GM18526 (cell line): ENCODE measurements around the gene PRPS2.

ENCODE experiments used
- POLR2A ChIP-seq: IDR thresholded peaks from 3 replicates; pipeline ENCODE4 v1.6.1; 2011; ENCODE audit not compliant: insufficient read length; ENCODE audit errors: extremely low read depth

PRPS2 gene

GRCh38 chrX:12791257-12792228 lies at the start of gene PRPS2:
Gene PRPS2, plus strand, starts transcription at chrX:12791412. Its CDS starts 86 bp downstream, at chrX:12791498.
- peak; percentile 68 for TF ChIP-seq POLR2A

DNA sequence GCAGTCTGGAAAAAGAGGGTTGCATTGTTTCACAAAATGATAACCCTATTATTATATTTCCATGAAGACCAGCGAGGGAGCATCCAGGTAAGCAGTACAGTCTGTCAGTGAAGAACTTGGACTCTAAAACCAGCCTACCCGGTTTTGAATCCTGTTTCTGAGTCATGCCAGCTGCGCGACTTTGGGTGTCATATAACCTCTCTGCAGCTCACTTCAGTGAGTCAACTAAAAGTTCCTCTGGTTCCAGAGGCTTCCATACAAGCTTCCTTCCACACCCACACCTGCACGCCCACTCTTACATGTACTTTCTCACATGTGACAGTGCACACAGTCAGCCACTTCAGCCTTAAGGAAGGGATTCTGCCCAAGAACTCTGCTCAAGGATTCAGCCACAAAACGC lies 49.8 kb upstream of the PRPS2 start:
- no peak for TF ChIP-seq POLR2A

- TF ChIP-seq POLR2A, result no peak
Measured at GRCh38 chrX:12747433-12747832, 43.8 kb upstream of the PRPS2 start.

DNA sequence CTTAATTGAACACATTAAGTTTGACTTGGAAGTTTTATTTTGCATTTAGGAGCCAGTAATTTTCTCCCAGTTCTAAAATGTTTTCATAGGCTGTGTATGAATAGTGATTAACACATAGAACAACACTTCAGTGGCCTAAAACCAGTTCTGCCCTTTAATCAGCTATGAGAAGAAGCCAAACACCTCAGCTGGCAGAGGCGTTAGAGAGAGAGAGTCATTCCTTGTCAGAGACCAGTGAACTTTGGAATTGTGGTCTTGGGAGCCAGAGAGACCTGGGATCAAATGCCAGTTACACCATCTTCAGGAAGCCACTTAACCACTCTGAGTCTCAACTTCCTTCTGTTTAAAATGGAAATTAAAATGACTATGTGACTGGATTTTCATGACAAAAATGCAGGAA lies 39.3 kb upstream of the PRPS2 start:
- no peak for TF ChIP-seq POLR2A

GRCh38 chrX:12753366-12753765 lies 37.8 kb upstream of the PRPS2 start:
- no peak for TF ChIP-seq POLR2A

DNA sequence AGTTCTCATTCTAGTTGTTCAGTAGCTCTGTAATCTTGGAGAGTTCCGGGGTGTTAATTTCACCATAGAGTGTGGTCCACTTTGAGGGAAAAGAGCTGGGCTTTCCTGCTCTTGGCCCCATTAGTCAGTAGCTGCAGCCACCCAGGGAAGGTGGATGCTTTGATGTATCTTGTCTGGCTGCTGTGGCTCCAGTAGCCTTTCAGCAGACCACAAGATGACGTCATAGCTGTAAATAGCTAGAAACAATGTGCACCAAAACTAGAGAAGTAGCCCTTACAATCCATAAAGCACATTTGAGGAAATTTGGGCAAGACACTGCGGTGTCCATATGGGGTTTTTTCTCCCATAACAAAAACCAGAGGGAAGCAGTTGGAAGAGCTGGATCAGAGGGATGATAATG lies 32.9 kb upstream of the PRPS2 start:
- no peak for TF ChIP-seq POLR2A

- TF ChIP-seq POLR2A, result no peak
Measured at GRCh38 chrX:12767856-12768255, 23.4 kb upstream of the PRPS2 start.

GRCh38 chrX:12768491-12768890 lies 22.7 kb upstream of the PRPS2 start:
- no peak for TF ChIP-seq POLR2A

GRCh38 chrX:12770440-12770839 lies 20.8 kb upstream of the PRPS2 start:
- TF ChIP-seq POLR2A, result no peak

GRCh38 chrX:12771445-12772069 lies 19.7 kb upstream of the PRPS2 start:
- TF ChIP-seq POLR2A, result no peak

DNA sequence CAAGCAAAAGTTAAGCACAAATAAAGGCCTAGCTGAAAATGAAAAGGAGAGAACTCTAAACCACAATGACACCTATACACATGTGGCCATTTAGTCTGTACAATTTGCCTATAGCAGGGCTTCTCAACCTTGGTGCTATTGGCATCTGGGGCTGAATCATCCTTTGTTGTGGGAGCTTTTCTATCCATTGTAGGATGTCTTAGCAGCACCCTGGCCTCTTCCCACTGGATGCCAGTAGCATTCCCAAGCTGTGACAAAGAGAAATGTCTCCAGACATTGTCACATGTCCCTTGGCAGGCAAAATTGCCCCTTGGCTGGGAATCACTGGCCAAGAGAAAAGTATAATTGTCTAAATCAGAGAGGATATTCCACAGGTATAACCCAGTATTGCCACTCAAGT lies 13.5 kb upstream of the PRPS2 start:
- no peak for TF ChIP-seq POLR2A

- no peak for TF ChIP-seq POLR2A
Measured at GRCh38 chrX:12779534-12779933, 11.7 kb upstream of the PRPS2 start.

DNA sequence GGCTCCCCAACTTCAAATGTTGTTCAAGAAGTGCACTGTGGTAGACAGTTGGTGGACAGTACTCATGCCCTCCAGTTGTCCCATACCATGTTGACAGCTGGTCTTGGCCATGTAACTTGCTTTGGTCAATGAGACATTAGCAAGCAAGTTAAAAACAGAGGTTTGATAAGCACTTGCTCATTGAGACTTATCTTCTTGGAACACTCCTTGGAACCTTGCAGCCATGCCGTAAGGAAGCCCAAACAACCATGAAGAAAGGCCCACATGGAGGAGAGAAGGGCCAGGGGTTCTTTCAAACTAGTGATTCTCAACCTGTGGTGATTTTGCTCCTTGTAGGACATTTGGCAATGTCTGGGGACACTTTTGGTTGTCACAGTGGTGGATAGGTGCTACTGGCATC lies 2.6 kb upstream of the PRPS2 start:
- TF ChIP-seq POLR2A, result no peak

DNA sequence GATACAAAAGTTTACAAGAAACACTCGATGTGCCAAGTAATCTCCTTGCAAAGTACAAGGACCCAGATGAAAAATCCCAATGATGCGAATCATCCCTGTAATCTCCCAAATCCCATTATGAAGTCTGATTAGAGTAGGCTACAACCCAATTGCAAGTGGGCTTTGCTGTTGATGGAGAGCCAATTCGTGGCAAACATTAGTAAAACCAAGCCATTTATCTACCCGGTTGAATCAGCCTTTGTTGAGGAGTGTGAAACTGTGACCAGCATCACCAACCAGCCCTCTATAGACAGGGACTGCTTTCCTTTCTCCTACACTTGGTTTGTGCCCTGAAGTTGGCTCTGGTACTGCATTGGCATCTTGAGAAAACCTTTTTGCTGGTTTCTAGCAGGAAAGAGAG lies 1.2 kb upstream of the PRPS2 start:
- TF ChIP-seq POLR2A, result no peak

DNA sequence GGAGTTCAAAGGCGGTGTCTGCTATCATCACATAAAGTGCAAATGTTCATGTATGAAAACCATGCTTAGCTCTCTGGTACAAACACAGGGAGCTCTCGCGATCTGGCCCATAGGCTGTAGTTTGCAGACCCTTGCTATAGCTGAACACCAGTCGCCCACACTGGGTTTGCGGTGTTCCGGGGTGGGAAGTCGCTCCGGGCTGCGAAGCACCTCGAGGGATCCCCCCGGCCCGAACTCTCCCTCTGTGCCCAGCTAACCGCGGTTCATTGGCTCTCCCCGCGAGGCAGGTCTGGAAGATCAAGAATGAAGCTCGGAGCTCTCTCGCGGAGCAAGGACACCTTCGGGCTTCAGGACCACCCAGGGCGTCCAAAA lies 341 bp upstream of the PRPS2 start:
- TF ChIP-seq POLR2A, result no peak

- no peak for TF ChIP-seq POLR2A
Measured at GRCh38 chrX:12792711-12793110, 1.5 kb downstream of the PRPS2 start.

DNA sequence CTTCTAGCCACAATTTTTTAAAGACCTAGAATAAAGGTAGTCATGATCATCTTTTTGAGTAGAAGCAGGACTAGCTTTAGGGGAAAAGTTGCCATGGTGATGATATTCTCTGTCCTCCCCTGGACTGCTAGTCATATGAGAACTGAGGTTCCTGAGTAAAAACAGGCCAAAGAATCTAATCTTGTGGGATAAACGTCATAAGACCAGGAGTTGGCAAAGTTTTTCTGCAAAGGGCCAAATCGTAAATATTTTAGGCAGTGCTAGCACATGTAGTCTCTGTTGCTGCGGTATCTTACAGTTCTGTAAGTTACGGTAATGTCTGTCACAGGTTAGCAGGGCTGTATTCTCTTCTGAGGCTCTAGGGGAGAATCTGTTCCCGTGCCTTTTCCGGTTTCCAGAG lies 3.4 kb downstream of the PRPS2 start:
- no peak for TF ChIP-seq POLR2A

- TF ChIP-seq POLR2A, result no peak
Measured at GRCh38 chrX:12798601-12799000, 7.4 kb downstream of the PRPS2 start.
